Measurements from ENCODE around the gene ASIC5.

Gene ASIC5

DNA sequence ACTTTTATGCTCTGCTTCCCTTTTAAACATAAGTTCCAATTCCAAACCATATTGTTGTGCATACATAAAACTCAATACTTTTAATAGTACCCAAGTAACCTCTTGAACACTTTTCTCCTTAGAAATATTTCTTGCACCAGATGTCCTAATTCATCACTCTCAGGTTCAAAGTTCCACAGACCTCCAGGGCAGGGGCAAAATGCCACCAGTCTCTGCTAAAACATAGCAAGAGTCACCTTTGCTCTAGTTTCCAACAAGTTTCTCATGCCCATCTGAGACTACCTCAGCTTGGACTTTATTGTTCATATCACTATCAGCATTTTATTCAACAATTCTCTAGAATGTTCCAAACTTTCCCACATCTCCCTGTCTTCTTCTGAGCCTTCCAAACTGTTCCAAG lies 13.7 kb upstream of the ASIC5 start:
- H3K27me3 ChIP-seq (ENCODE audit: control insufficient read depth, insufficient read depth, low read length), result no peaks in the 10 kb centered on the region
- H3K4me1 ChIP-seq (ENCODE audit: control insufficient read depth, insufficient read depth, low read length), result no peaks in the 10 kb centered on the region
- H3K27ac ChIP-seq (ENCODE audit: low read depth, low read length), result no peak overlapping the region
- H3K9ac ChIP-seq (ENCODE audit: low read length), result no peak overlapping the region
- no peaks in the 10 kb centered on the region for H3K36me3 ChIP-seq (ENCODE audit: control insufficient read depth, insufficient read depth, low read length)
- peaks cover 31% of the 10 kb centered on the region for H3K9me3 ChIP-seq (ENCODE audit: control insufficient read depth, insufficient read depth, low read depth, low read length)
- H3K4me3 ChIP-seq (ENCODE audit: low read depth, low read length), result no peak overlapping the region

DNA sequence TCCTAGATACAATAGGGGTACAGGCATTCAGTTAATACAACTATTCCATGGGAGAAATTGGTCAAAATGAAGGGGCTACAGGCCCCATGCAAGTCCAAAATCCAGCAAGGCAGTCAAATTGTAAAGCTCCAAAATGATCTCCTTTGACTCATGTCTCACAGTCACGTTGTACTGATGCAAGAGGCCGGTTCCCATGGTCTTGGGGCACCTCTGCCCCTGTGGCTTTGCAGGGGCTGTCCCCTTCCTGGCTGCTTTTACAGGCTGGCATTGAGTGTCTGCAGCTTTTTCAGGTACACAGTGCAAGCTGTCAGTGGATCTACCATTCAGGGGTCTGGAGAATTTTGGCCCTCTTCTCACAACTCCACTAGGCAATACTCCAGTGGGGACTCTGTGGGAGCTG lies 12.5 kb upstream of the ASIC5 start:
- no peaks in the 10 kb centered on the region for H3K4me1 ChIP-seq (ENCODE audit: control insufficient read depth, insufficient read depth, low read length)
- no peaks in the 10 kb centered on the region for H3K36me3 ChIP-seq (ENCODE audit: control insufficient read depth, insufficient read depth, low read length)
- peaks cover 26% of the 10 kb centered on the region for H3K9me3 ChIP-seq (ENCODE audit: control insufficient read depth, insufficient read depth, low read depth, low read length)
- no peak overlapping the region for H3K9ac ChIP-seq (ENCODE audit: low read length)
- no peak overlapping the region for H3K27ac ChIP-seq (ENCODE audit: low read depth, low read length)
- no peaks in the 10 kb centered on the region for H3K27me3 ChIP-seq (ENCODE audit: control insufficient read depth, insufficient read depth, low read length)
- no peak overlapping the region for H3K4me3 ChIP-seq (ENCODE audit: low read depth, low read length)

DNA sequence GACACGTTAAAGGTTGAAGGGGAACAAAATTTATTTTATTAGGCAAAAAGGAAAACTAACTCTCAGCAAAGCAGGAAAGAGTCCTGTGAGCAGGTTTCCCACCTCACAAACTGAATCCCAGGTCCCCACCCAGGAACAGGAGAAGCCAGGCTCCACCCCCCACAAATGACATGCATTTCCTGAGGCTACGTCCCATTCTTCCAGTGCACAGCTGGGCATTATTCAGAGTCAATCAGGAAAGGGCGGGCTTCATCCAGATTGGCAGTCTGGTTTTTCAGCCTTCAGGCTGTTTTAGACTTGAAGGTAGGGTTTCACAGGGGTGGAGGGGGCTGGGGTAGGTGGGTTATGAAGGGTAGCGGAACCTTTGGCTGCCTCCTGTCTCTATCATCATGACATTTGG lies 11.9 kb upstream of the ASIC5 start:
- no peak overlapping the region for H3K27ac ChIP-seq (ENCODE audit: low read depth, low read length)
- no peaks in the 10 kb centered on the region for H3K4me1 ChIP-seq (ENCODE audit: control insufficient read depth, insufficient read depth, low read length)
- no peaks in the 10 kb centered on the region for H3K27me3 ChIP-seq (ENCODE audit: control insufficient read depth, insufficient read depth, low read length)
- no peak overlapping the region for H3K9ac ChIP-seq (ENCODE audit: low read length)
- H3K36me3 ChIP-seq (ENCODE audit: control insufficient read depth, insufficient read depth, low read length), result no peaks in the 10 kb centered on the region
- no peak overlapping the region for H3K4me3 ChIP-seq (ENCODE audit: low read depth, low read length)
- H3K9me3 ChIP-seq (ENCODE audit: control insufficient read depth, insufficient read depth, low read depth, low read length), result peaks cover 22% of the 10 kb centered on the region

DNA sequence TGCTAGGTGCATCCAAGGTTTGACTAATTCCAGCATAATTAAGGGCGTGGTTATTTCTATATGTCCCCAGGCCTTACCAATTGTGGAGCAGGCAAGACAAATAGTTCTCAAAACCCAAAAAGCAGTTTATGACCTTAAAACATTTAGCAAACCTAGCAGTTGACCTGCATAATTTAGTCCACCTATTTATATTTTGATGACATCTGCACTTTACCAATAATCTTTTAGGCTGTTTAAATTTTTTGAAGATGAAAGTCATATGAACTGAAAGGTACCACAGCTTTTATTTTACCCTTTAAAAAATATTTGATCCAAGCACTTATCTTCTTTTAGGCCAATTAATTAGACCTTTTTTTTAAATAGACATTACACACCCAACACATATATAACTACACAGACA lies 9.8 kb upstream of the ASIC5 start:
- H3K27ac ChIP-seq (ENCODE audit: low read depth, low read length), result no peak overlapping the region
- H3K4me1 ChIP-seq (ENCODE audit: control insufficient read depth, insufficient read depth, low read length), result no peaks in the 10 kb centered on the region
- H3K4me3 ChIP-seq (ENCODE audit: low read depth, low read length), result no peak overlapping the region
- no peak overlapping the region for H3K9ac ChIP-seq (ENCODE audit: low read length)
- H3K36me3 ChIP-seq (ENCODE audit: control insufficient read depth, insufficient read depth, low read length), result no peaks in the 10 kb centered on the region
- H3K27me3 ChIP-seq (ENCODE audit: control insufficient read depth, insufficient read depth, low read length), result no peaks in the 10 kb centered on the region
- peaks cover 22% of the 10 kb centered on the region for H3K9me3 ChIP-seq (ENCODE audit: control insufficient read depth, insufficient read depth, low read depth, low read length)

DNA sequence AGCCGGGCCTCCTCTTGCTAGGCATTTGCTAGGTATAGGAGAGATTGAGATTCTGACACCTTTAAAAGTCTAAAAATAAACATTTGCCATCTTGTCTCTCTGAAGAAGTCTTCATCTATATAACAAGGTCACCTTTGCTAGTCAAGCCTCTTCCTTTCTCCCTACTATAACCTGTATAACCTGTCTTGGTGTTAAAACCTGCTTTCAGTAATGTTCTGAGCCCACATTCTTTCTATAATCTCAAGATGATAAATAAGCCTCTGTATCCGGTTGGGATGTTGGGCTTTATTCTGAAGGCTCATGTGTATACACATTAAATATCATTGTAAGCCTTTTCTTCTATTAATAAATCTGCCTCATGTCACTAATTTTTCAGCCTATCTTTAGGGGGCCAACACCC lies 10.2 kb downstream of the ASIC5 start:
- no peak overlapping the region for H3K27ac ChIP-seq (ENCODE audit: low read depth, low read length)
- H3K27me3 ChIP-seq (ENCODE audit: control insufficient read depth, insufficient read depth, low read length), result no peaks in the 10 kb centered on the region
- no peaks in the 10 kb centered on the region for H3K4me1 ChIP-seq (ENCODE audit: control insufficient read depth, insufficient read depth, low read length)
- H3K36me3 ChIP-seq (ENCODE audit: control insufficient read depth, insufficient read depth, low read length), result no peaks in the 10 kb centered on the region
- H3K9me3 ChIP-seq (ENCODE audit: control insufficient read depth, insufficient read depth, low read depth, low read length), result no peaks in the 10 kb centered on the region; the same call in 1 of the 2 replicates
- H3K9ac ChIP-seq (ENCODE audit: low read length), result no peak overlapping the region
- H3K4me3 ChIP-seq (ENCODE audit: low read depth, low read length), result no peak overlapping the region

DNA sequence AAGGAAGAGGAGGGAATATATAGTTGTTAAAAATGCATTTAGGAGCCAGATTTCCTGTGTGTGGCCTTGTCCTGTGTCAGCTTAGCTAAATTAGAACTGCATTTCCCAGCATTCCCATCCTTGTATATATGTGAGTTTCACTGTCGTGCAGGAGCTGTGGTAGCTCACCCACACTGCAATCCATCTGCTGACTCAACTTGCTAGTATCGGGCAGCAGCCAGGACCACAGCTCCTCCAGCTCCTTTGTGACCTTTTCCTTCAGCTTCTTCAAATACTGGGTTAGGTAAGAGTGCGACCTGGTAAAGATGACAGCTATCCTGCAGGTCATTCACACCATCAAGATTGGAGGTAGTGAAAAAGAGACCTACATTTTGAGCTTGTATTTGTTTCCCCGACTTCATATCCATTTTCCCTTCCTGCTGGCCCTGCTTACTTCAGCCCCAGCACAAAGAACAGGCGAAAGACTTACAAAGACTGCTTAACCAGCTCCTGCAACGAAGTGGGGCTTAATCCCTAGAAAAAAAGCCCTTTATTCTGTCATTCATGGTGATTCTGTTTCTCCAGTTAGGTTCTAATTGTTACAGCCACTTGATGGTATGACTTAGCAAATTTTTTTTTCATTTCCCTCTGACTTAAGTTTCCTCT lies 11.4 kb downstream of the ASIC5 start:
- no peak overlapping the region for H3K9ac ChIP-seq (ENCODE audit: low read length)
- H3K9me3 ChIP-seq (ENCODE audit: control insufficient read depth, insufficient read depth, low read depth, low read length), result no peaks in the 10 kb centered on the region; the same call in 1 of the 2 replicates
- H3K4me3 ChIP-seq (ENCODE audit: low read depth, low read length), result no peak overlapping the region
- no peaks in the 10 kb centered on the region for H3K4me1 ChIP-seq (ENCODE audit: control insufficient read depth, insufficient read depth, low read length)
- H3K27me3 ChIP-seq (ENCODE audit: control insufficient read depth, insufficient read depth, low read length), result no peaks in the 10 kb centered on the region
- no peak overlapping the region for H3K27ac ChIP-seq (ENCODE audit: low read depth, low read length)
- H3K36me3 ChIP-seq (ENCODE audit: control insufficient read depth, insufficient read depth, low read length), result no peaks in the 10 kb centered on the region

DNA sequence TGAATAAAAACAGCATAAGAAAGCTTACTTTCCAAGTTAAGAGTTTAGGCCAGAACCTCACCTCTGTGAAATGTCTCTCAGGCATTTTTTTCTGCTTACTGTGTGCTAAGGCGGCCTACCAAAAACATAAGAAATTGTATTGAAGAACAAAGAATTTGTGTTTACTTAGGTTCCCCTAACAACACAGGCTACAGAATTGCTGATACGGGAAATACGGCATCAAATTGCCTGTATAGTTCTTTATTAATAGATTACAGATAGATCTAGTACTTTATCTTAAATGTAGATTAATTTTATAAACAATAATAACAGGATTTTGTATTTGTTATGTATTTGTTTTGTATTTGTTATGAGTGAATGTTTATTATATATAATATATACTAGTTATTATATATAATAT lies 12.9 kb downstream of the ASIC5 start:
- Histone ChIP-seq H3K27me3 (ENCODE audit: control insufficient read depth, insufficient read depth, low read length) (no peaks in the 10 kb centered on the region), H3K4me3 (ENCODE audit: low read depth, low read length) (no peak overlapping the region), H3K4me1 (ENCODE audit: control insufficient read depth, insufficient read depth, low read length) (no peaks in the 10 kb centered on the region), H3K27ac (ENCODE audit: low read depth, low read length) (no peak overlapping the region), H3K36me3 (ENCODE audit: control insufficient read depth, insufficient read depth, low read length) (no peaks in the 10 kb centered on the region), H3K9ac (ENCODE audit: low read length) (no peak overlapping the region), H3K9me3 (ENCODE audit: control insufficient read depth, insufficient read depth, low read depth, low read length) (peaks cover 5% of the 10 kb centered on the region)

DNA sequence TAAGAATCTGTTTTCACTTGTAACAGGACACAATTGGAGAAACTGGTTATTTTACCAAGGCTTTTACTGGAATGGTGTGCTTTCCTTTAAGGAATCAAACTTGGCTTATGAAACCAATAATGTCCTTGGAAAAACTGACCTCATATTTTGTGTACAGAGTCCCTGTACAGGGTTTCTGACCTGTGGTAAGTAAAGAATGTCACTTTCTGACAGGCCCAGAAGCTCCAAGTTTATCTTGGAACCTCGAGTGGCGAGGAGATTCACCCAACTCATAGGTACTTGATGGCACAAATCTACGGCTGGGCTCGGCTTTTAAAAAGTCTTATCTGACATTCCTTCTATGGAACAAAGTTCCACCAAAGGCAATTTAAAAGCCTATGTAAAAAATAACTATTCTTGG lies 17.0 kb downstream of the ASIC5 start:
- Histone ChIP-seq H3K4me3 (ENCODE audit: low read depth, low read length) (no peak overlapping the region), H3K27me3 (ENCODE audit: control insufficient read depth, insufficient read depth, low read length) (no peaks in the 10 kb centered on the region), H3K27ac (ENCODE audit: low read depth, low read length) (no peak overlapping the region), H3K36me3 (ENCODE audit: control insufficient read depth, insufficient read depth, low read length) (no peaks in the 10 kb centered on the region), H3K9me3 (ENCODE audit: control insufficient read depth, insufficient read depth, low read depth, low read length) (peaks cover 22% of the 10 kb centered on the region), H3K4me1 (ENCODE audit: control insufficient read depth, insufficient read depth, low read length) (no peaks in the 10 kb centered on the region), H3K9ac (ENCODE audit: low read length) (no peak overlapping the region)

DNA sequence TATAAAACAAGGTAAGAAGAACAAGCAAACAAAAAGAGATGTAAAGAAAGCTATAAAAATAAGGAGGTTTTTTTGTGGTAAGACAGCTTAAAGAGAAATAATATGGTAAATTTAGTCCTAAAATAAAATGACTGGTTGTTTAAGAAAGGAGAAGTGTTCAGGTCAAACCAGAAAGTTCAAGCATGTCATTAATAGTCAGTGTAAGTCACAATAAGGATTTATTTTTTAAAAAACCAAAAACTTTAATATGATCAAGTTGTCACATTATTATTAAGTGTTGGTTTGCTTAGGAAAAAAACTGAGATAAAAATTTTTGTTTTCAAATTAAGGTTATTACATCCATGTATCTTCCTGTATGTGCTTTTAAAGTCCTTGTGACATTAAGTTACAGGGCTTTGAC lies 19.1 kb downstream of the ASIC5 start:
- Histone ChIP-seq H3K27ac (ENCODE audit: low read depth, low read length) (no peak overlapping the region), H3K4me1 (ENCODE audit: control insufficient read depth, insufficient read depth, low read length) (no peaks in the 10 kb centered on the region), H3K4me3 (ENCODE audit: low read depth, low read length) (no peak overlapping the region), H3K9me3 (ENCODE audit: control insufficient read depth, insufficient read depth, low read depth, low read length) (peaks cover 22% of the 10 kb centered on the region), H3K36me3 (ENCODE audit: control insufficient read depth, insufficient read depth, low read length) (no peaks in the 10 kb centered on the region), H3K9ac (ENCODE audit: low read length) (no peak overlapping the region), H3K27me3 (ENCODE audit: control insufficient read depth, insufficient read depth, low read length) (no peaks in the 10 kb centered on the region)

DNA sequence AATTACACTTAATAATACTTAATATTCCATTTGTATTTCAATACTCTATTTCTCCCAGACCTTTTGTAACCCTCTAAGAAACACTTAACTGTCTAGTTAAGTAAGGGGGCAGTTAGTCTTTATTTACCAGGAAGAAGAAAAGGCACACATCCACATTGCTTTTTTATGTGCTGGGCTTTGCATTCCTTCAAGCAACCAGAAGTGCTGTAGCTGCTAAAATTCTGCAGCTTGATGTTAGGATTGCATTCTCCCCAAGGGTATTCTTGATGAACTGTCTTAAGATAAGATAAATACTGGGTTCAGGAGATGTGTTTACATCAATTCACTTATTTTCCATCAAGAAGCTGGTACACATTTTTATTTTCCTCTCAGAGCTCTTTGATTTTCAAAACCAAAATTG lies 24.0 kb downstream of the ASIC5 start:
- no peak overlapping the region for H3K9ac ChIP-seq (ENCODE audit: low read length)
- no peaks in the 10 kb centered on the region for H3K27me3 ChIP-seq (ENCODE audit: control insufficient read depth, insufficient read depth, low read length)
- no peak overlapping the region for H3K4me3 ChIP-seq (ENCODE audit: low read depth, low read length)
- H3K27ac ChIP-seq (ENCODE audit: low read depth, low read length), result no peak overlapping the region
- H3K9me3 ChIP-seq (ENCODE audit: control insufficient read depth, insufficient read depth, low read depth, low read length), result peaks cover 9% of the 10 kb centered on the region
- no peaks in the 10 kb centered on the region for H3K4me1 ChIP-seq (ENCODE audit: control insufficient read depth, insufficient read depth, low read length)
- no peaks in the 10 kb centered on the region for H3K36me3 ChIP-seq (ENCODE audit: control insufficient read depth, insufficient read depth, low read length)

DNA sequence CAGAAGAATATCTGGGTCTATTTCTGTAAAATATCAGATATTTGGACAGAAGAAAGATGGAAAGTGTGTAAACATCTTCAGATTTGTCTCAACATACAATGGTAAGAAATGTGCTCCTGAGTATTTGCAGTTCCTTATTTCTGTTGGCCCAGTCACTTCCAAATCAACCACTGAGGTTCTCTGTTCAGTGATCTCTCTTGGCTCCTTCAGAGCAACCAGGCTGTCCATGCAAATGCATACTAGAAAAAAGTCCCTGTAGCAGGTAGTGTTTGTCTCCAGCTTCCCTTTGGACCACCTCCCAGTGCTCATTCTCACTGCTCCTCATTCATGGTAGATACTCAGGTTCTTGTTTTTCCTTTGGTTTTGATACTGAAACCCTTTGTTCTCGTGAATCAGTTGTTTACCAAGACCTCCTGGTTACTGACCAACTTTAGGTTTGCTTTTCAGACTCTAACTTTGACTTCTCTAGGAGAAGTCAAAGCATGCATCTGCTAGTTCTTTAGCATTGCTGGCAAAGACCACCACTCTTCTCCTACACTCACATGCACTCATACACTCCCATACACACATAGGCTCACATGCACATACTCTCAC lies 28.8 kb downstream of the ASIC5 start:
- H3K4me1 ChIP-seq (ENCODE audit: control insufficient read depth, insufficient read depth, low read length), result no peaks in the 10 kb centered on the region
- H3K36me3 ChIP-seq (ENCODE audit: control insufficient read depth, insufficient read depth, low read length), result no peaks in the 10 kb centered on the region
- no peak overlapping the region for H3K9ac ChIP-seq (ENCODE audit: low read length)
- H3K9me3 ChIP-seq (ENCODE audit: control insufficient read depth, insufficient read depth, low read depth, low read length), result no peaks in the 10 kb centered on the region
- no peak overlapping the region for H3K4me3 ChIP-seq (ENCODE audit: low read depth, low read length)
- H3K27me3 ChIP-seq (ENCODE audit: control insufficient read depth, insufficient read depth, low read length), result no peaks in the 10 kb centered on the region
- no peak overlapping the region for H3K27ac ChIP-seq (ENCODE audit: low read depth, low read length)

All from HUES6 (cell line).